ENCODE measurements around the gene GMPPA. TPM values are rescaled to one million over a fixed set of nuclear protein-coding genes. Genes with fewer than 3 reads are reported as not detected.

The GMPPA gene
- polyA plus RNA-seq, 4 donors: 29.7 to 43.8 (median 32.7) TPM

DNA sequence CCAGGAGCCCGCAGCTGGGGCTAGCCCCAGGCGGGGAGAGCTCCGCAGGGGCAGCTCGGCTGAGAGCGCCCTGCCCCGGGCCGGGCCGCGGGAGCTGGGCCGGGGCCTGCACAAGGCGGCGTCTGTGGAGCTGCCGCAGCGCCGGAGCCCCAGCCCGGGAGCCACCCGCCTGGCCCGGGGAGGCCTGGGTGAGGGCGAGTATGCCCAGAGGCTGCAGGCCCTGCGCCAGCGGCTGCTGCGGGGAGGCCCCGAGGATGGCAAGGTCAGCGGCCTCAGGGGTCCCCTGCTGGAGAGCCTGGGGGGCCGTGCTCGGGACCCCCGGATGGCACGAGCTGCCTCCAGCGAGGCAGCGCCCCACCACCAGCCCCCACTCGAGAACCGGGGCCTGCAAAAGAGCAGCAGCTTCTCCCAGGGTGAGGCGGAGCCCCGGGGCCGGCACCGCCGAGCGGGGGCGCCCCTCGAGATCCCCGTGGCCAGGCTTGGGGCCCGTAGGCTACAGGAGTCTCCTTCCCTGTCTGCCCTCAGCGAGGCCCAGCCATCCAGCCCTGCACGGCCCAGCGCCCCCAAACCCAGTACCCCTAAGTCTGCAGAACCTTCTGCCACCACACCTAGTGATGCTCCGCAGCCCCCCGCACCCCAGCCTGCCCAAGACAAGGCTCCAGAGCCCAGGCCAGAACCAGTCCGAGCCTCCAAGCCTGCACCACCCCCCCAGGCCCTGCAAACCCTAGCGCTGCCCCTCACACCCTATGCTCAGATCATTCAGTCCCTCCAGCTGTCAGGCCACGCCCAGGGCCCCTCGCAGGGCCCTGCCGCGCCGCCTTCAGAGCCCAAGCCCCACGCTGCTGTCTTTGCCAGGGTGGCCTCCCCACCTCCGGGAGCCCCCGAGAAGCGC is 15.0 kb upstream of the GMPPA start:
- no peak for DNase-seq (ENCODE audit: low read depth in 4 of 4, low spot score in 3 of 4)

DNA sequence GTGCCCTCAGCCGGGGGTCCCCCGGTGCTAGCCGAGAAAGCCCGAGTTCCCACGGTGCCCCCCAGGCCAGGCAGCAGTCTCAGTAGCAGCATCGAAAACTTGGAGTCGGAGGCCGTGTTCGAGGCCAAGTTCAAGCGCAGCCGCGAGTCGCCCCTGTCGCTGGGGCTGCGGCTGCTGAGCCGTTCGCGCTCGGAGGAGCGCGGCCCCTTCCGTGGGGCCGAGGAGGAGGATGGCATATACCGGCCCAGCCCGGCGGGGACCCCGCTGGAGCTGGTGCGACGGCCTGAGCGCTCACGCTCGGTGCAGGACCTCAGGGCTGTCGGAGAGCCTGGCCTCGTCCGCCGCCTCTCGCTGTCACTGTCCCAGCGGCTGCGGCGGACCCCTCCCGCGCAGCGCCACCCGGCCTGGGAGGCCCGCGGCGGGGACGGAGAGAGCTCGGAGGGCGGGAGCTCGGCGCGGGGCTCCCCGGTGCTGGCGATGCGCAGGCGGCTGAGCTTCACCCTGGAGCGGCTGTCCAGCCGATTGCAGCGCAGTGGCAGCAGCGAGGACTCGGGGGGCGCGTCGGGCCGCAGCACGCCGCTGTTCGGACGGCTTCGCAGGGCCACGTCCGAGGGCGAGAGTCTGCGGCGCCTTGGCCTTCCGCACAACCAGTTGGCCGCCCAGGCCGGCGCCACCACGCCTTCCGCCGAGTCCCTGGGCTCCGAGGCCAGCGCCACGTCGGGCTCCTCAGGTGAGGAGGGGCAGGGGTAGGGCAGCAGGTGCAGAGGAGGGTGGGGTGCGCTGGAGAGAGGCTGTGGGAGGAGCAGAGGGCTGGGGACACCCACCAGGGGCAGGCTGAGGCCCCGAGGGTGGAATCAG is 14.1 kb upstream of the GMPPA start:
- DNase-seq (ENCODE audit: low read depth in 4 of 4, low spot score in 3 of 4): no peak

DNA sequence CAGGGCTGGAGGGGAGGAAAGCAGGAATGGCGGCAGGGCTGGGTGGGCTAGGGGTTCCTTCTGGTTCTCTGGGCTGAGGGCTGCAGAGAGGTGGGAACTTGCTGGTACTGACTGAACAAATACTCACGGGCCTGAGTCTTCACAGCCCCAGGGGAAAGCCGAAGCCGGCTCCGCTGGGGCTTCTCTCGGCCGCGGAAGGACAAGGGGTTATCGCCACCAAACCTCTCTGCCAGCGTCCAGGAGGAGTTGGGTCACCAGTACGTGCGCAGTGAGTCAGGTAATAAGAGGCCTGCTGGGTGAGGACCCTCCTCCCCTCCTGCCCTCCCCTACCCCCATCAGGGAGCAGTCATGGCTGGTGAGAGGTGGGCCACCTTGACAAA is 13.5 kb upstream of the GMPPA start:
- no peak for DNase-seq (ENCODE audit: low read depth in 4 of 4, low spot score in 3 of 4)

DNA sequence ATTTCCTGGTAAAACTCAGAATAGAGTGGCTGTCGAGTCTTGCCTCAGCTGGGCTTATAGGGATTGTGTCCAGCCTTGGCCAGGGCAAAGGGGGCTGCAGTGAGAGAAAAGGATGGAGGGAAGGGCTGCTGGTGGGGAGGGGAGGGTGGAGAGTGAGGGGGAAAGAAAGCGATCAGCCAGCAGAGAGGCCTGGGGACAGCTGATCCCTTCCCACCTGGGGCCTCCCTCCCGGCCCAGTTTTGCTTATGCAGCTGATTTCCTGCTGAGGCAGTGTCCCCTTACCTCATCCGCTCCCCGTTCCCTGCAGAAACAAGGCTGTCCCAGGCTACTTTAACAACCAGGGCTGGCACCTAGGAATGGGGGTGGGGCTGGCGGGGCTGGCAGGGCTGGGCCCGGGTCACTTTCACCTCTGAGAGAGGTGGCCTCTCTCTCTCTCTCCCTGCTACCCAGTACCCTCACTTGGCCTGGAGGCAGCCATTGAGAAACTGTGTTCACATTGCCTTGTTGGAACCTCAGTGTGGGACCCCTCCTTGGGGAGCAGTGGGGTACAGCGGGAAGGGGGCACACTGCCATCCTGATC is 12.2 kb upstream of the GMPPA start:
- DNase-seq (ENCODE audit: low read depth in 4 of 4, low spot score in 3 of 4): no peak

- DNase-seq (ENCODE audit: low read depth in 4 of 4, low spot score in 3 of 4): no peak
Measured at GRCh38 chr2:219488149-219488843, 10.4 kb upstream of the GMPPA start.

GRCh38 chr2:219488844-219489194 is 9.9 kb upstream of the GMPPA start:
- no peak for DNase-seq (ENCODE audit: low read depth in 4 of 4, low spot score in 3 of 4)

DNA sequence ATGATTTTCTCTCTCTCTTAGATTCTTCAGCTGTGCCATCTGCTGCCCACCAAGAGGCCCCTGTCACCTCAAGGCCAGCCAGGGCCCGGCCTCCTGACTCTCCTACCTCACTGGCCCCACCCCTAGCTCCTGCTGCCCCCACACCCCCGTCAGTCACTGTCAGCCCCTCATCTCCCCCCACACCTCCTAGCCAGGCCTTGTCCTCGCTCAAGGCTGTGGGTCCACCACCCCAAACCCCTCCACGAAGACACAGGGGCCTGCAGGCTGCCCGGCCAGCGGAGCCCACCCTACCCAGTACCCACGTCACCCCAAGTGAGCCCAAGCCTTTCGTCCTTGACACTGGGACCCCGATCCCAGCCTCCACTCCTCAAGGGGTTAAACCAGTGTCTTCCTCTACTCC is 9.4 kb upstream of the GMPPA start:
- no peak for DNase-seq (ENCODE audit: low read depth in 4 of 4, low spot score in 3 of 4)

DNA sequence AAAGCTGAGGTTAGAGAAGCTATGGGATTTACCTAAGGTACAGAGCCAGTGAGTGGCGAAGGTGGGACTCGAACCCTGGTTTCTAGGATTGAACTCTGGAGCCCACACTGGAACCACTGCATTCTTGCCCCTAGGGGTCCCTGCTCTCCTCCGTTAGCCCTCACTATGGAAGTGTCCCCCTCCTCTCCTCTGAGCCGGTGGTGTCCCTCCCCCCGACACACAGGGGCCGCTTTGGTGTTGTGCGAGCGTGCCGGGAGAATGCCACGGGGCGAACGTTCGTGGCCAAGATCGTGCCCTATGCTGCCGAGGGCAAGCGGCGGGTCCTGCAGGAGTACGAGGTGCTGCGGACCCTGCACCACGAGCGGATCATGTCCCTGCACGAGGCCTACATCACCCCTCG is 8.5 kb upstream of the GMPPA start:
- no peak for DNase-seq (ENCODE audit: low read depth in 4 of 4, low spot score in 3 of 4)

DNA sequence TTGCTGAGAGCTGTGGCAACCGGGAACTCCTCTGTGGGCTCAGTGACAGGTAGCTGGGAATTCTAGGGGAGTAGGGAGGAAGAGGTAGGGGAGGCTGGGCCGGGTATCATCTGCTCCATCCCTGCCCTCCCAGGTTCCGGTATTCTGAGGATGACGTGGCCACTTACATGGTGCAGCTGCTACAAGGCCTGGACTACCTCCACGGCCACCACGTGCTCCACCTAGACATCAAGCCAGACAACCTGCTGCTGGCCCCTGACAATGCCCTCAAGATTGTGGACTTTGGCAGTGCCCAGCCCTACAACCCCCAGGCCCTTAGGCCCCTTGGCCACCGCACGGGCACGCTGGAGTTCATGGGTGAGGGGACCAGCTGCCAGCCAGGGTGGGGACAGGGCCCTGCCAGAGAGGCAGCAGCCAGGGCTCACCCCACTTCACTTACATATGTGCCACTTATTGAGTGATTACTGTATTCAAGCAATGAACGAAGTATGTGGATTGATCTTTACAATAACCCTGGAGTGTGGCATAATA is 8.0 kb upstream of the GMPPA start:
- DNase-seq (ENCODE audit: low read depth in 4 of 4, low spot score in 3 of 4): no peak

DNA sequence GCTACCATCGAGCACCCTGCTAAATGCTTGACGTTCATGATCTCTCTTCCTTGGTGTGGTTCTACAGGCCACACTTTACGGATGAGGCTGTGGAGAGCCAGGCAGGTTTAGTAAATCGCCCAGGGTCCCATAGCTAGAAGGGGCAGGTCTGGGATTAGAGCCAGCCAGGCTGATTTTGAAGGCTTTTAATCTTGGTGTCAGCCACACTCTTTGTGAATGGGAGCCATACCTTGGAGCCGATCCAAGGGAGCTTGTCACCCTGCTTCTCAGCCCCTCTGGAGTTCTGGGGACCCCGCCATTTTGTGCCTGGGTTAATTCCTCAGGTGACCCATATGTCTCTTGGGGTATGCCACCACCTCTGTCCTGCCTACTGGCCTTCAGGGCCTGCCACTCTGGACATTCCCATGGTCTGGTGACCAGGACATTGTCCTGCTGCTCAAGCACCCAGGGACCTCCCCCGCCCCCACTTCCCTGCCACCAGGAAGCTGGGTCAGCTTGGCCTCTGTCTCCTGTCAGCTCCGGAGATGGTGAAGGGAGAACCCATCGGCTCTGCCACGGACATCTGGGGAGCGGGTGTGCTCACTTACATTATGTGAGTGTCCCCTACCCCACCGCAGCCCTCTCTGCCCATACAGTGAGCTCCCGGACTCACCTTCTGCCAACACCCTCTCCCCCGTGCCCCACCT is 7.3 kb upstream of the GMPPA start:
- DNase-seq (ENCODE audit: low read depth in 4 of 4, low spot score in 3 of 4): no peak

- DNase-seq (ENCODE audit: low read depth in 4 of 4, low spot score in 3 of 4): no peak
Measured at GRCh38 chr2:219492575-219492974, 6.1 kb upstream of the GMPPA start.

DNA sequence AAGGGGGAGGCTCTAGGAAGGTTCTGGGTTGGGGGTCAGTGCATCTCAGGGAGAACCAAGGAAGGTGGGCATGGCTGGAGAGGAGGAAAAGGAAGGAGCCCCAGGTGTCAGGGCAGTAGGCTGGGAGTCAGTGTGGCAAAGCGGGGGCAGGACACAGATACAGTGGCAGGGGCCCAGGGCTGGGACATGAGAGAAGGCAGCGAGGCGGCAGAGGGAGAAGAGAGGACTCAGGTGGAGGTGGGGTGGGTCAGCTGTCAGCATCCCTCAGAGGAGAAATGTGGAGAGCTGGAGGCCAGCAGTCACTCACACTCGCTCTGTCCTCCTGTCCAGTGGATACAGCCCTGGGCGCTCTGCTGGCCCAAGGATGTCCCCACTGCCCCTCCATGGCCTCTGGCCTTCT is 5.6 kb upstream of the GMPPA start:
- DNase-seq (ENCODE audit: low read depth in 4 of 4, low spot score in 3 of 4): no peak

DNA sequence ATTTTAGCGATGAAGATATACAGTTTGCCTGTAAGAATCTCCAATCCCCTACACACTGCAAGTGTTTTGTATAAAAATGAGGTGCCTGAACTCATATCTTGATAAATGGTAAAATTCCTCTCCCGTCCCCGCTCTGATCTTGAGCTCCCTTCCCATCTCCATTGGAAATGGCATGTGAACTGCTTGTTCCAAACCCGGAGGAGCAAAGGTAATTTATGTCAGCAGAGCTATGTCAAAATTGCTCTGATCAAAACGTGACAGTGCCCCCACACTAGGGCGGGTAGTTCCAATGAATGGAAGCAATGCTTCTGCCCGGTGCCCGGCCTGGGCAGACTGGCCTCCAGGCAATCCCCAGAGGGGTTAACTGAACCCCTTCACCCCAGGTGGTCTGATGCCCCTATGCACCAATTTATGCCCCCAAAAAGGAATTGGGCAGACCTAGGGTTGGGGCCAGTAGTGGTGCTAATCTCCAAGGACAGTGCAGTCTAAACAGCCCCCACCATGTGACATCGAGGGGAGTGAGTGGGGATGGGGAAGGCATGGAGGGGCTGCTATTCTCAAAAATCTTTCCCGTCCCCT is 3.6 kb upstream of the GMPPA start:
- DNase-seq (ENCODE audit: low read depth in 4 of 4, low spot score in 3 of 4): no peak

GRCh38 chr2:219495531-219496122 is 3.1 kb upstream of the GMPPA start:
- no peak for DNase-seq (ENCODE audit: low read depth in 4 of 4, low spot score in 3 of 4)

DNA sequence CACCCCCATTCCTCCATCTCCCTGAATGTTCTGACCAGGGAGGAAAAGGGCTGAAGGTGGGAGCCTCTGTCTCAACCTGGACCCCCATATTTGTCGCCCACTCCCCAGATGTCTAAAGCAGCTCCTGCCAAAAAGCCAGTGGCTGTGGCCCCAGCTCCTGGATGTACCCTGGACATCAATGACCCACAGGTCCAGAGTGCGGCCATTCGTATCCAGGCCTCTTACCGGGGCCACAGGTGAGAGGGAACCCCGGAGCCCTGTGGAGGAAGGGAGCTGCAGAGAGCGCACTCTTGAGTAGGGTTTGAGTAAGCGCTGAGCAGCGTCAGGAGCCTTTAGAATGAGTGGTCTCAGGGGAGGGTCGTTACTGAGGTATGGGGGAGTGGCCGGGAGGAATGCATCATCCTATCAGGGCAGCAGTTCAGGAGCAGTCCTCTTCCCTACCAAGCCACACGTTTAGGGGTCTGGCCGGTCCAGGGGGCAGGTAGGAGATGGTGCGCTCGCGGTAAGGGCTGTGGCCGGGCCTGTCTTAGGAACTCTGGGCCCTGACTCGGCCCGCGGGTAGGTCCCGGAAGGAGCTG is 2.4 kb upstream of the GMPPA start:
- DNase-seq (ENCODE audit: low read depth in 4 of 4, low spot score in 3 of 4): no peak

- no peak for DNase-seq (ENCODE audit: low read depth in 4 of 4, low spot score in 3 of 4)
Measured at GRCh38 chr2:219496825-219497494, 1.7 kb upstream of the GMPPA start.

- no peak for DNase-seq (ENCODE audit: low read depth in 4 of 4, low spot score in 3 of 4)
Measured at GRCh38 chr2:219497495-219498279, 1.0 kb upstream of the GMPPA start.

DNA sequence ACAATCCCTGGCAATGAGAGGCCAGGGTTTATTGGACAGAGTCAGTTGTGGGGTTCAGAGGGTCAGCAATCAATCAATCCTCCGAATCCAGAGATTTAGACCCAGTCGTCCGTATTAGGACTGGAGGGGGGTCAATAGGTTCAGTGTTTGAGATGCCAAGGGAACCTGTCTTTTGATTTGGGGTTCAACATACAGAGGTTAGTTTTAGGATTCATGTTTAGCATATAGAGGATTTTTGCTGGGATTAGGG is 292 bp downstream of the GMPPA start:
- DNase-seq (ENCODE audit: low read depth in 4 of 4, low spot score in 3 of 4): no peak
